Measurements from ENCODE around the gene CBY1. TPM values are rescaled to one million over a fixed set of nuclear protein-coding genes. Genes with fewer than 3 reads are reported as not detected.

CBY1 gene
- total and polyA plus RNA-seq, 2 donors (not counting 3 experiments of a cell fraction or from before 2014, with no cell fraction given): 37.0 to 41.8 TPM

GRCh38 chr22:38699143-38699542 is 42.7 kb downstream of the CBY1 start:
- Histone ChIP-seq H3K36me3 (ENCODE audit: control insufficient read depth in 2 of 2, extremely low read depth in 1 of 2, insufficient read depth in 2 of 2, low read length in 2 of 2) (no peaks in the 10 kb centered on the region), H3K79me2 (ENCODE audit: control insufficient read depth, insufficient read depth, low read length) (peaks cover 50% of the 10 kb centered on the region), H3K9ac (replicated peaks; ENCODE audit: extremely low read depth, insufficient read depth, low read length) (peak overlapping the region; percentile 91), H3K4me1 (ENCODE audit: control insufficient read depth, extremely low read depth, insufficient read depth, low read length) (peaks cover 54% of the 10 kb centered on the region), H3K9me1 (replicated peaks; ENCODE audit: control insufficient read depth, extremely low read depth, insufficient read depth, low read length) (no peaks in the 10 kb centered on the region), H3K27ac (ENCODE audit: insufficient read depth, low read depth, low read length) (peak overlapping the region; percentile 93), H3K27me3 (ENCODE audit: control insufficient read depth in 2 of 2, insufficient read depth in 2 of 2, low read length in 2 of 2) (no peaks in the 10 kb centered on the region), H3K9me3 (replicated peaks; ENCODE audit: control insufficient read depth, insufficient read depth, low read length) (no peaks in the 10 kb centered on the region), H4K20me1 (replicated peaks; ENCODE audit: control insufficient read depth, extremely low read depth, insufficient read depth, low read length) (no peaks in the 10 kb centered on the region), H2AFZ (ENCODE audit: low read depth, low read length) (no peak overlapping the region), H3K4me3 (replicated peaks in 1 of 3; ENCODE audit: insufficient read depth in 1 of 3, low read depth in 1 of 3, low read length in 3 of 3) (peak overlapping the region; percentile 64 to 78 (median 75)), H3K4me2 (ENCODE audit: insufficient read depth, low read length) (peak overlapping the region; percentile 77)
- FAIRE-seq (no peak), DNase-seq (ENCODE audit: low read depth, low spot score) (peak; percentile 28)
- no TSS peak for BruUV-seq (replicated peaks)
- POLR2A ChIA-PET: interaction anchor here (1.2 kb wide), 1 partner anchor 17 kb away, joined by 4 read pairs; the partner anchor contains the start of gene TOMM22
- intact Hi-C loops (cut with micrococcal nuclease): no loop called here
- no peak for TF ChIP-seq GATA2 (IDR thresholded peaks at IDR 0.05; ENCODE audit: insufficient read depth, insufficient read length, low read depth, low read length)
- CTCF ChIA-PET: interaction anchor here (0.9 to 7.3 kb wide), 7 partner anchors 8 to 67 kb away, joined by 3 to 59 read pairs (median 4); partner anchors contain the start of genes GTPBP1 and TOMM22
- dilution Hi-C loops (cut with MboI; ENCODE audit: extremely low pct_ligation_motif_present, low sequenced_read_pairs): no loop called here

- H4K20me1 ChIP-seq (replicated peaks; ENCODE audit: control insufficient read depth, extremely low read depth, insufficient read depth, low read length): no peaks in the 10 kb centered on the region
- H3K4me2 ChIP-seq (ENCODE audit: insufficient read depth, low read length): peak overlapping the region; percentile 77
- no peaks in the 10 kb centered on the region for H3K27me3 ChIP-seq (ENCODE audit: control insufficient read depth in 2 of 2, insufficient read depth in 2 of 2, low read length in 2 of 2)
- intact Hi-C loops (cut with micrococcal nuclease): loop anchor here (2.0 to 10.0 kb wide), 2 partner anchors 43 to 195 kb away; partner anchors contain the start of genes CBY1, DDX17 and FAM227A
- H3K79me2 ChIP-seq (ENCODE audit: control insufficient read depth, insufficient read depth, low read length): peaks cover 45% of the 10 kb centered on the region
- no peak overlapping the region for H2AFZ ChIP-seq (ENCODE audit: low read depth, low read length)
- H3K9me3 ChIP-seq (replicated peaks; ENCODE audit: control insufficient read depth, insufficient read depth, low read length): no peaks in the 10 kb centered on the region
- no peaks in the 10 kb centered on the region for H3K9me1 ChIP-seq (replicated peaks; ENCODE audit: control insufficient read depth, extremely low read depth, insufficient read depth, low read length)
- peak overlapping the region; percentile 64 to 78 (median 75) for H3K4me3 ChIP-seq (replicated peaks in 1 of 3; ENCODE audit: insufficient read depth in 1 of 3, low read depth in 1 of 3, low read length in 3 of 3)
- CTCF ChIA-PET: interaction anchor here (0.9 to 7.3 kb wide), 7 partner anchors 15 to 66 kb away, joined by 3 to 59 read pairs (median 4); partner anchors contain the start of gene TOMM22
- peak; percentile 53 for FAIRE-seq
- POLR2A ChIA-PET: interaction anchor here (0.5 to 1.2 kb wide), 2 partner anchors 18 to 381 kb away, joined by 3 to 4 read pairs; partner anchors contain the start of gene TOMM22
- dilution Hi-C loops (cut with MboI; ENCODE audit: extremely low pct_ligation_motif_present, low sequenced_read_pairs): no loop called here
- DNase-seq (ENCODE audit: low read depth, low spot score): no peak
- H3K4me1 ChIP-seq (ENCODE audit: control insufficient read depth, extremely low read depth, insufficient read depth, low read length): peaks cover 54% of the 10 kb centered on the region
- BruUV-seq (replicated peaks): TSS peak; percentile 54
- peak overlapping the region; percentile 91 for H3K9ac ChIP-seq (replicated peaks; ENCODE audit: extremely low read depth, insufficient read depth, low read length)
- H3K36me3 ChIP-seq (ENCODE audit: control insufficient read depth in 2 of 2, extremely low read depth in 1 of 2, insufficient read depth in 2 of 2, low read length in 2 of 2): no peaks in the 10 kb centered on the region
- TF ChIP-seq POLR2A (IDR thresholded peaks at IDR 0.05; ENCODE audit: low read depth, low read length) (no peak), GATA2 (IDR thresholded peaks at IDR 0.05; ENCODE audit: insufficient read depth, insufficient read length, low read depth, low read length) (no peak), MYC (IDR thresholded peaks at IDR 0.05; ENCODE audit: low read depth, low read length) (no peak)
- peak overlapping the region; percentile 93 for H3K27ac ChIP-seq (ENCODE audit: insufficient read depth, low read depth, low read length)
Measured at GRCh38 chr22:38699784-38700183, 43.3 kb downstream of the CBY1 start.
